KOPT-K1 (cell line): ENCODE measurements around the gene PRKCE.

Experiments
- H3K27ac ChIP-seq: fragments of 200-600 bp; sonication (generic); 2 replicates; pipeline ENCODE4 v1.5.1; 2016; ENCODE audit warnings: antibody characterized with exemption, mild to moderate bottlenecking, low read depth, low read length; ENCODE audit not compliant: poor library complexity, severe bottlenecking
- H3K36me3 ChIP-seq: fragments of 200-600 bp; sonication (generic); 2 replicates; pipeline ENCODE4 v1.5.1; 2017; ENCODE audit warnings: antibody characterized with exemption, mild to moderate bottlenecking, low read length, moderate library complexity; ENCODE audit not compliant: insufficient read depth
- H3K9me3 ChIP-seq: fragments of 200-600 bp; sonication (generic); 2 replicates; pipeline ENCODE4 v1.5.1; 2017; ENCODE audit warnings: antibody characterized with exemption, low read length, mild to moderate bottlenecking; ENCODE audit not compliant: insufficient read depth, poor library complexity, severe bottlenecking

The PRKCE gene

DNA sequence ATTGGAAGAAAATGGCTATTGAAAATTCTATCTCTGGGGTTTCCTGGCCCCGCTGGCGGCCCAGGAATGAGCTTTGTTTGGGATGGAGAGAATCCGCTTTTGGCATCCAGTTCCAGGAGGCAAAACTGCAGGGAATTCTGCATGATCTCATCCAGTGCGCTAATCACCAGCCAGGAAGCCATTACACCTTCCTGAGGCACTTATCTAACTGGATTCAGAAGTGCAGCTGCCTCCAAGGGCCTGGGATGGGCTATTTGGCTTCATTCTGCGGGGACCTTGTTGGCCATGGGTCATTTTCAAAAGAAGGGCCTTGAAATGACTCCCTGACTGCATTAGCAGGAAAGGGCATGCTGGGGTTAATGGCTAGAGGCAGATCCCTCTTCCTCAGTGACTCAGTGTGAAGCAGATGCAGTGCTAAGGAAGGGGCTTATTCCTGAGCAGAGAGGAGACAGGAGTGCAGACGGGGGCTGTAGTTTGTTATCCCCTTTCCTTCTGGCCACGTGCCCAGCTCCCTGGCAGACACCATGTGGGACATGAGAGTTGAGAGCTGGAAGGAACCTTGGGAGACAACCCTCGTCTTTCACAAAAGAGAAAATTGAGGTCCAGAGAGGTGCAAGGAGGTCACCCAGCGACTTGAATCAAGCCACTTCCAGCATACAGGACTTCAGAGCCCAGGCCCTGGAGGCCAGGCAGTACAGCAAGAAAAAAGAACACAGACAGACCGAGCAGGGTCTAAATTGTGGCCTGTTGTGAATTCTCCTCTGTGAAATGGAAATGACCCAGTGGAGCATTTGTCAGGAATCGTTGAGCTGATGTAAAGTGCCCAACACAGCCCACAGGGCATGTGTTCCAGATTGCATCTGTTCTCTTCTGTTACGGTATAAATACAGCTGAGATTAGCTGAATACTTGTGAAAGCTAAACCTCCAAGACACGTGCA lies 161.8 kb downstream of the PRKCE start:
- no peaks in the 10 kb centered on the region for H3K9me3 ChIP-seq
- no peaks in the 10 kb centered on the region for H3K36me3 ChIP-seq
- no peak overlapping the region for H3K27ac ChIP-seq

DNA sequence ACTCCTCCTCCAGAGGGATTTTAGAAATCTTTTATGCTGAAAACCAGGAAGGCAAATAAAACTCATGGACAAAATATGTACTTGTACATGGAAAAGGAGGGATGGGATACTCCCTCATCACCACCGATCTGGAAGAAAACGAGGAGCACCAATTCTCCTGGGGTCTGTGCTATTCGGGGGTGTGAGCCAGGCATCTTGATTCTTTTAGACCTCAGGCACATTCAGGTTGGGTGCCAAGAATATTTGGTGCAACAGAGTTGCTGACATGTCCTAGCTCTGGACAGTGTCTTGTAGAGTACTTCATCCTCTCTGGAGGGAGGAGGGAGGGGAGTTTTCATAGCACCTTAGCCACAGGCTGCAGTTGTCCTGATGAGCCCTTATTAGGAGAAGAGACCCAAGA lies 163.0 kb downstream of the PRKCE start:
- Histone ChIP-seq H3K27ac (no peak overlapping the region), H3K9me3 (no peaks in the 10 kb centered on the region)

DNA sequence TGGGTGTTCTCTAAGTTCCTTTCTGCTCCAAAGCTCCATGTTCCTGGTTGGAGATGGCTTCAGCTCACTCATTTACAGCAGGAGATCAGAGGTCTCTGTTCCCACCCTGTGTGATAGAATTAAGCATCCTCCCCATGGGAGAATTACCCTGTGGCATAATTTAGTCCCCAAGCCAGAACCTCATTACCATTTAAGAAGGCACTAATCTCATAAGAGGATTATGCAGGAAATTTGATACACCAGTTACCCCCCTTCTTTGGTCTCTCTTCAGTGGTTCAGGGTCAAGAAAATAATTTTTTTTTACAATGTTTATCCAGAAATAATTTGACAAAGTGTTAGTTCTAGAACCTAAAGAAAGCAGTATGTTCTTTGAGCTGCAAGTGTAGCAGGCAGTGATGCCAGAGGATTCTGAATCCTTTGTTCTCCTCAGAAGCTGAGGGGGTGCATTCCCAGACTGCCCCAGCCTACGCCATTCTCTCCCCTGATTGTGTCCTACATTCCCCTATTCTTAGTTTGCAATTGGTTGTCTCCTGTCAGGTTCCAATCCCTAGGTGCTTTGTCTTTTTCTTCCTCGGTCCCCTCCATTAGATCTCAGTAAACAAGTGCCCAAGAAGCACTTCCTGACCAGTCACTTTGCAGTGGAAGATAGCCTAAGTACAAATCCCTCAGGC lies 163.6 kb downstream of the PRKCE start:
- no peaks in the 10 kb centered on the region for H3K9me3 ChIP-seq
- H3K27ac ChIP-seq, result no peak overlapping the region
- H3K36me3 ChIP-seq, result no peaks in the 10 kb centered on the region

More for the DNA sequence above, 163.0 kb downstream of the PRKCE start:
- no peaks in the 10 kb centered on the region for H3K36me3 ChIP-seq

DNA sequence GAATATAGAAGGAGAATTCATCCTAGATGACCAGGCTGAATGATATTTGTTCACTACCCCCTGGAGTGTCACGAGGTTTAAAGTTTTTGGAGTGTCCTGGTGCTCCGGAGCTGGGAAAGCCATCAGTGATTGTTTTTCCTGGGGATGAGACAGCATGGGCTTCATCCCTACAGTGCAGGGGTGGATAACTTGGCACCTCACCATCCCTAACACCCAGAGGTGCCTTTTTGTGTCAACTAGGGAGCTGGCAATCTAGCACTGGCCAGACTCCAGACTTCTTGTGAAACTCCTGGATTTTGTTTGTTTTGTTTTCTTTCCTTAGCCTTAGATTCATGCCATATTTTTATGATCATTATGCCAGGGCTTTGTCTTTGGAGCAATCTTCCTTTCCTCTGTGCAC lies 164.8 kb downstream of the PRKCE start:
- Histone ChIP-seq H3K9me3 (no peaks in the 10 kb centered on the region), H3K27ac (no peak overlapping the region), H3K36me3 (no peaks in the 10 kb centered on the region)

DNA sequence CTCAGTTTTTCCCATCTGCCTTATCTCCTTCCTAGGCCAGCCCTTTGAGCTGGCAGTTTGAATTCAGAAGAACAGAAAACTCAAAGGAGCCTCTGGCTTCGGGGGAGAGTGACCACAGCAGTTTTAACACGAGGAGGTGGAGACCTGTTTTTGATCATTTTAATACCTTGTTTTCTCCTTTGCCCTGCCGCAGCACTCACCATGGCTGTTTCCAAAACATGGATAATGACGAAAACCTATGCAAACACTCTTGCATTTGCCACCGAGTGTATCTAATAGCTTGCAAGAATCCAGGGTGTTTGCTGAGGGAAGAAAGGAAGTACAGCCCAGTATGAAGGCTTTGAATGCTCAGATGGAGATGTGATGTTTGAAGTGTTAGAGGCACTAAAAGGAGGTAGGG lies 167.1 kb downstream of the PRKCE start:
- Histone ChIP-seq H3K27ac (no peak overlapping the region), H3K36me3 (no peaks in the 10 kb centered on the region)

DNA sequence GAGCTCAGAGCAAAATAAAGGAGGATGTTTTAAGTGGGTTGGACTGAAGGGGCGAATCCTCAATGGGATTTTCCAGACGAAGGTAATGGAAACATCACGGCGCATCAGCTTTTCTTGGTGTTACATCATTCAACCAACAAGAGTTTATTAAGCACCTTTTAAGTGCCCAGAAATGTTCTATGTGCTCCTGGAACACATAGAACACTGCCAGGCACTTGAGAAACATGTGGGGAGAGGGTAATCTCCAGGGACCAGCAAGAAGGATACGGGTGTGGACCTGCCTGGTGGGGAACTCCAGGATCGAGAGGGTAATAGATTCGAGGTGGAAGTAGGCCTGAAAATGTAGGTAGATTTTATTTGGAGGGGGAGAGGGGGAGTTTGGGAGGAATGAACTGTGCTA lies 168.6 kb downstream of the PRKCE start:
- no peak overlapping the region for H3K27ac ChIP-seq
- no peaks in the 10 kb centered on the region for H3K36me3 ChIP-seq
- H3K9me3 ChIP-seq, result no peaks in the 10 kb centered on the region

More for the DNA sequence above, 167.1 kb downstream of the PRKCE start:
- no peaks in the 10 kb centered on the region for H3K9me3 ChIP-seq

DNA sequence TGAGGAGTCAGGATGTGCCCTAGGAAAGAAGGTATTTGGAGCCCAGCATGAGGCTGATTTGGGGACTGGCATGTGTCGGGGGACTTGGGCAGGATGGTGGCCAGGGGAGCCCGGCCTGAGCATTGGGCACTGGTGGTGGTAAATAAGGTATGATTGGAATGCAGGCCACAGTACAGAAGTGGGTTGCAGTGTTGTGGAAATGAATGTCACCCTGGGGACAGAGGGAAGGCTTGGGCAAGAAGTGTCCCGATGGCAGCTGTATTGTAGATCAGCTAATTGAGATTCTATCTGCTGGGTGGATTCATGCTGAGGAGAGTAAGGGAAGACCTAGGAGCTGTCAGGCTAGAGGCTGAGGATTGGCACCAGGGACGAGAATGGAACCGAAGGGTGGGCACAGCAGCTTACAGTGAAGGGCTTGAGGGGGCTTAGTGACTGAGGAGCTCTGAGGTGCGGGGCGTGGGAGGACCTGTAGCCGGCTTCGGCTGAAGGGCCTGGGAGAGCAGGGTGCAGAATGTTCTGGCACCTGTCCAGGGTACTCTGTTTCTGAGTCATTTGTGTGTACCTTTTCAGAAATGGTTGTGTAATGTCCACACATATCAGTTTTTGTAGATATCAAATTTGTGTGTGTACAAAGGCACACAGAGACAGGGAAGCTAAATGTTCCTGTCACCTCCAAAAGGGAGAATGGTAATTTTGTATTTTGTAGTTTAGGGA lies 170.2 kb downstream of the PRKCE start:
- Histone ChIP-seq H3K9me3 (no peaks in the 10 kb centered on the region), H3K27ac (no peak overlapping the region), H3K36me3 (no peaks in the 10 kb centered on the region)

DNA sequence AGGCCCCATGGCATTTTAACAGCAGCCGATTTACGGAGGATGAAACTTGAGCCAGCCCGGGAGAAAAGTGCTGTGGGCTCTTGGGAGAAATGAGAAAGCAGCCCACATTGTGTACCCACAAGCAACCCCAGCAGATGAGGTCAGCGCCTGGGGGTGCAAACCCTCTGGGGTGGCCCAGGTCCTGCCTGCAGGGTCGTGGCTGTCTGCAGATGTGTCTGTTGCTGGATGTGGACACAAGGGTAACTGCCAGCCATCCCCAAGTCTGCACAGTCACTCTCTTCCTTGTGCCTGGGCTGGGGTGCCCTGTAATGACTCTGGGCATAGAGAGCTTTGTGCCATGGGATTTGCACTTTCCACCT lies 170.8 kb downstream of the PRKCE start:
- H3K36me3 ChIP-seq, result no peaks in the 10 kb centered on the region
- H3K27ac ChIP-seq, result no peak overlapping the region
- H3K9me3 ChIP-seq, result no peaks in the 10 kb centered on the region

DNA sequence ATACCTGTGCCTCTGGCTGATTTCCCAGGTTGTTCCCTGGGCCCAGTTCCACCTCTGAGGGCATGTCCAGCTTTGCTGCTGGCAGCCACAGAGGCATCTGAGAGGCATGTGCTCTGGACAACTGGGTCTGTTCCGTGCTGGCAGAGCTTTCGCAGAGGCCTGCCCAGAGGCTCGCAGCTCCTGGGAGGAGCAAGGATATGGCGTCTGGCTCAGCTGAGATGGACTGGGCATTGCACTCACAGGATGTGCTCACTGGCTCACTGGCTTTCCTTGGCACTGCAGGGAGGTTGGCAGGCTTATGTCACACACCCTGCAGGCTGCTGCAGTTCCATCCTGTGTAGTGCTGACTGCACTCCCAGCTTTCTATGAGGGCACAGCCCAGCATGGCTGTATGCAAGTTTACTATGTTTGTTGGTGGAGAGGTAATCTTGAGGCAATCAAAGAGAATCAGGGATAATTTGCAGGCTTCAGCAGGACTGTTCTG lies 172.3 kb downstream of the PRKCE start:
- no peaks in the 10 kb centered on the region for H3K36me3 ChIP-seq
- H3K9me3 ChIP-seq, result no peaks in the 10 kb centered on the region
- H3K27ac ChIP-seq, result no peak overlapping the region

DNA sequence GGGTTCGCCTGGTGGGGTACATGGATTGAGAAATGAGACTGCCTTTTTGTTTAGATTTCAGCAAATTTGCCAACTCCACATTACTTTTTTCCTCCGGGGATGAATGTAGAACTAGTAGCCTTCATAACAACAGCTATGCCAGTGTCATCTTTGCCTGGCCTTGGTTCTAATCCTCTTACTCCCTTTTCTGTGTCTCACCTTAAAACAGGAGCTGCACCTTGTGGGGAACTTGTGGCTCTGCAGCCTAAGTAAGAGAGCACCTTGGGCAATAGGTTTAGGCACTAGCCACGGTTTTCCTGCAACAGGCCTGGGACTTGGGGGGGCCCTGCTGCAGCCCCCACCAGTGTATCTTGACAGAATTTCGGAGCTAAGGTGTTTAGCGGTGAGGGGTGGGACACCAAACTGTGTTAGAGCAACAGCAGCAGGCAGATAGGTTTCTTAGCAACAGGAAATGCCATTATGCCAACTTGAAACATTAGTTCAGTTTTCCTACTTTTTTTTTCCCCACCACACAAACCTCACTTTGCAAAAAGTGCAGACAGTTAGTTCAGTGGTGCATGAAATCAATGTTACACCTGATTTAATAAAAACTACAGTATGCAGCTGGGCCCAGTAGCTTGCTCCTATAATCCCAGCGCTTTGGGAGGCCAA lies 173.7 kb downstream of the PRKCE start:
- Histone ChIP-seq H3K27ac (no peak overlapping the region), H3K9me3 (peaks cover 3% of the 10 kb centered on the region), H3K36me3 (no peaks in the 10 kb centered on the region)

DNA sequence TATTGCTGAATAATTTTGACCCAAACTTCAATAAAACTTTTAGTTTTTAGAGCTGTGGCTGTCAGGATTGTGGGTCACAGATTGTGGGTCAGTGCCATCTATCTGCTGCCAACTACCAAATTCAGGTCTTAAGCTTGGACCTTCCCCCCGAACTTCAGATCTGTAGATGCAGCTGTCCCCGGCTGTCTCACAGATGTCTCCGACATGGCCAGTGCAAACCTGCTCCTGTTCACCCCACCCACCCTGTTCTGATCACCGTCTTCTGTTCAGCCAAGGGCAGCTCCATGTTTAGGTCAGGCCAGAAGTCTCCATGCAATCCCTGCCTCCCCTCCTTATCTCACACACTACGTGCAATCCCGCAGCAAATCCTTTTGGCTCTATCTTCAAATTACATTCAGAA lies 175.0 kb downstream of the PRKCE start:
- Histone ChIP-seq H3K36me3 (no peaks in the 10 kb centered on the region), H3K27ac (no peak overlapping the region), H3K9me3 (peaks cover 16% of the 10 kb centered on the region)

DNA sequence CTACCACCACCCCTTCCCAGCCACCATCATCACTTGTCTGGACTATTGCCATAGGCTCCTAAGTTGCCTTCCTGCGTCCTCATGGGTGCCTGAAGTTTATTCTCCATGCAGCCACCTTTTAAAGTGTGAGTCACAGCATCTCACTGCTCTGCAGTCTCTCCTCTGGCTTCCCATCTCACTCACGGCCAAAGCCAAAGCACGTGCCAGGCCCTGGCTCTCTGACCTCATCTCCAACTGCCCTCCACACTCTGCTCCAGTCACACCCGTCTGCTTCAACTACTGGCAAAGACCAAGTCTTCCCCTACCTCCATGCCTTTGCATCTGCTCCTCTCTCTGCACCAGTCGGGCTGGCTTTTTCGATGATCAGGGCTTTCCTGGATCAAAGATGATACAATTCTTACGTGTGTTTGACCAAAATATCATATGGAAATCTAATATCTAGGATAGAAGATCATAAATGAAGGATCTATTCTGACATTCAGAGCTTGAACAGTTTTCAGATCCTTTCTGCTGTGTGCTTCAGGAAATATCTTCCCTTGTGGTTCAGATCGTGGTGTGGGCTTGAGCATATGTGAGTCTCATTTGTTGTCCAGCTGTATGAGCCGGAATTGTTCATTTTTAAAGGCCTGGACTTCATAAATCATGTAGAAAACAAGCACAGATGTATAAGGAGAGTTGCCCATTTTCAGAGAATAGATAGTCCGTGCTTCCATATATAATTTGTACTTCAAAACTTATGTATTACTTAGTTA lies 175.6 kb downstream of the PRKCE start:
- Histone ChIP-seq H3K27ac (no peak overlapping the region), H3K36me3 (no peaks in the 10 kb centered on the region), H3K9me3 (peaks cover 18% of the 10 kb centered on the region)

DNA sequence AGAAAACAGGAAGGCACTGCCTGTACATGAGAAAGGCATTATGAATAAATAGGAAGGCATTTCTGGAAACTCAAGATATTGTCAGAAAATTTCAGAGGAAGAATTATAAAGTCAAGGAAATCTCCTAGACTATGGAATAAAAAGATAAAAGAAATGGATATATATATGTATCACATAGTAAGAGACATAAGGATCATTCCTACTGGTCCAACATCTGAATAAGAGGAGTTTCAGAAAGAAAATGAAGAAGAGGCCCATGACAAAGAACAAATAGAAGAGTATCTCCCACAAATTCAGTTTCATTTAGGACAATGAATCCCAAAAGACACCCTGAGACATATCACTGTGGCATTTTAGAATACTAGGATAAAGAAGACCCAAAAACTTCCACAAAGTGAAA lies 178.8 kb downstream of the PRKCE start:
- Histone ChIP-seq H3K36me3 (no peaks in the 10 kb centered on the region), H3K9me3 (peaks cover 18% of the 10 kb centered on the region), H3K27ac (no peak overlapping the region)

DNA sequence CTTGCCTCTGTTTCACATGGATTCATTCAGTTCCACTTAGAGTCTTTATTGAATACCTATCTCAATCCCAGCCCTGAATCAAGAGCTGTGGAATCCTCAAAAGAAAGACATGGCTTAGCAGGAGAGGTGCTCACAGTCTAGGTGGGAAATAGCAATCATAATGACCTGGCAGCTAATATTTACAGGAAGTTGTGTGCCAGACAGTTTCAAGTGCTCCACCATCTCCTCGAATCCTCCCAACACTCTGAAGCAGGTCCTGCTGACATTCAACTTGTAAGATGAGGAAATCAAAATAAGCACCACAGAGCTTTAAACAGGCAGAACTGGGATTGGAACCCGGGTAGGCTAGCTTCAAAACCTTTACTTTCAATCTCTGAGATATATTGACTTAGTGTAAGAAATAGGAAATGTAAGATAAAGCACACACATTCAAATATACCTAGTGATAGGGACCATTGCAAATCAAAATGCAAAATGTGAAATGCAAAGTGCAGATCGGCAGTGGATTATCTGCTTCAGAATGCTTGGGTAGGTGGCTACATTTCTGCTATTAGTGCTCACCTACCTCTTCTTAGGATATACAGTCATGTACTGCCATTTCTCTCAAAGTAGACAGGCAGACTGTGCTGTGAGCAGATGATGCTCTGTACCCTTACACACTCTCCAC lies 182.0 kb downstream of the PRKCE start:
- peaks cover 18% of the 10 kb centered on the region for H3K9me3 ChIP-seq
- no peaks in the 10 kb centered on the region for H3K36me3 ChIP-seq
- no peak overlapping the region for H3K27ac ChIP-seq
